DMS53 (cell line): Measurements from ENCODE around the gene RPUSD2.
"Not testable (repeated sequence)": the region's sequence is repeated elsewhere in the genome, so short reads cannot be mapped to it uniquely, and the experiment has no call there.

ENCODE experiments used
- DNase-seq: peaks from one replicate; lab custom pipeline; 2025; lab: John Stamatoyannopoulos, UW

Gene RPUSD2

GRCh38 chr15:40565333-40566238, 3.5 kb upstream of the RPUSD2 start:
- DNase-seq: peak; percentile 67

GRCh38 chr15:40567111-40567510, 2.0 kb upstream of the RPUSD2 start:
- DNase-seq: peak; percentile 58

DNA sequence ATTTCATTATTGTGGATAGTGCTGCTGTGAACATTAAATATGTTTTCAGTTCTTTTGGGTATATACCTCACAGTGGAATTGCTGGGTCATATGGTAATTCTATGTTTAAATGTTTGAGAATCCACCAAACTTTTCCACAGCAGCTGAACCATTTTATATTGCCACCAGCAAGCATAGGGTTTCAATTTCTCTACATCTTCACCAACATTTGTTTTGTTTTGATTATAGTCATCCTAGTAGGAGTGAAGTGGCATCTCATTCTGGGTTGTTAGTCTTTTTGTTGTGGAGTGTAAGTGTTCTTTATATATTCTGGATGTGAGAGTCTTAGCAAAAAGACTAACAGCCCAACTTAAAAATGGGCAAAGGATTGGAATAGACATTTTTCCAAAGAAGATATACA, 6.0 kb downstream of the RPUSD2 start:
- no peak for DNase-seq

- not testable (repeated sequence) for DNase-seq
Observed at GRCh38 chr15:40576914-40577313, 7.8 kb downstream of the RPUSD2 start.

GRCh38 chr15:40578892-40579291, 9.8 kb downstream of the RPUSD2 start:
- DNase-seq: no peak

DNA sequence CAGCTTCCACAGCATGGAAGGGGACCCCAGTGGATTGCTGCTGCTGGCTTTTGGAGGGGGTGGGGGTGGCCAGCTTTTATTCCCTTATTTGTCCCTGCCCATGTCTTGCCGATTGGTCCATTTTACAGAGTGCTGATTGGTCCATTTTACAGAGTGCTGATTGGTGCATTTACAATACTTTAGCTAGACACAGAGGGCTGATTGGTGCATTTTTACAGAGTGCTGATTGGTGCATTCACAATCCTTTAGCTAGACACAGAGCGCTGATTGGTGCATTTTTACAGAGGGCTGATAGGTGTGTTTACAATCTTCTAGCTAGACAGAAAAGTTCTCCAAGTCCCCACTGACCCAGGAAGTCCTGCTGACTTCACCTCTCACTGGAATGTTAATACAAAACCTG, 12.7 kb downstream of the RPUSD2 start:
- peak; percentile 7 for DNase-seq

- peak; percentile 71 for DNase-seq
Observed at GRCh38 chr15:40582726-40583246, 13.7 kb downstream of the RPUSD2 start.

DNA sequence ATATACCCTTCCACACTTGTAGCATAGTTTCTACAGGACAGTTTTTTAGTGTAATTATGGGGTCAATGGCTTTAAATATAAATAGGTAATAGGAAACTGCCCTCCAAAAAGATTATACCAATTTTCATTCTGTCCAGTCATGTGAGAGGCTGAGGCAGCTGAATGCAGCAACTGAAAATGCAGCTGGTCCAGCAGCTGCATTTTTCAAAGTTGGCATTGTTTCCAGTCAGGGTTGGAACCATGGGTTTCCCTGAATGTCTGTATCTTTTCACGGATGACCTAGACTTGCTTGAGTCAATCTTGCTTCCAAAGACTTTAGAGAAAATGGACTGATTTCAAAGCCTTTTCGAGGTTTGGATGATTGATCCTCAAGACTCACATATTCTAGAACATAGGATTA, 15.1 kb downstream of the RPUSD2 start:
- DNase-seq: peak; percentile 57

GRCh38 chr15:40590667-40591050, 21.6 kb downstream of the RPUSD2 start:
- DNase-seq: peak; percentile 63

GRCh38 chr15:40591389-40591788, 22.3 kb downstream of the RPUSD2 start:
- DNase-seq: peak; percentile 49

DNA sequence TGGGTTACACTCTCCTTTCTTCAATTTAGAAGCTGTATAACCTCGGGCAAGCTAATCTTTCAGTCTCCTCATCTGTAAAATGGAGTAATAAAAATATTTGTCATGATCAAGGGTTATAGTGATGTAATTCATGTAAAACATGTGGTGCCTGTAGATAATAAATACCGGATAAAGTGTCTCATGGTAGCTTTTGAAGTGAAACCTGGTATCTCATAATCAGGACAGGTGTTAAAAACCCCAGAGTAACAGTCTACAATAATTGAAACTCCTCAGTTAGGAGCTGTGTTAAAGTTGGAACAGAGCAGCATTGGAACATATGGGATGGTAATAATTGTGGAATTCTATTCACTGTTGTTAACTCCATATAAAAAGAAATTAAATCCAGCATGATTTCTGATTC, 24.1 kb downstream of the RPUSD2 start:
- peak; percentile 46 for DNase-seq

DNA sequence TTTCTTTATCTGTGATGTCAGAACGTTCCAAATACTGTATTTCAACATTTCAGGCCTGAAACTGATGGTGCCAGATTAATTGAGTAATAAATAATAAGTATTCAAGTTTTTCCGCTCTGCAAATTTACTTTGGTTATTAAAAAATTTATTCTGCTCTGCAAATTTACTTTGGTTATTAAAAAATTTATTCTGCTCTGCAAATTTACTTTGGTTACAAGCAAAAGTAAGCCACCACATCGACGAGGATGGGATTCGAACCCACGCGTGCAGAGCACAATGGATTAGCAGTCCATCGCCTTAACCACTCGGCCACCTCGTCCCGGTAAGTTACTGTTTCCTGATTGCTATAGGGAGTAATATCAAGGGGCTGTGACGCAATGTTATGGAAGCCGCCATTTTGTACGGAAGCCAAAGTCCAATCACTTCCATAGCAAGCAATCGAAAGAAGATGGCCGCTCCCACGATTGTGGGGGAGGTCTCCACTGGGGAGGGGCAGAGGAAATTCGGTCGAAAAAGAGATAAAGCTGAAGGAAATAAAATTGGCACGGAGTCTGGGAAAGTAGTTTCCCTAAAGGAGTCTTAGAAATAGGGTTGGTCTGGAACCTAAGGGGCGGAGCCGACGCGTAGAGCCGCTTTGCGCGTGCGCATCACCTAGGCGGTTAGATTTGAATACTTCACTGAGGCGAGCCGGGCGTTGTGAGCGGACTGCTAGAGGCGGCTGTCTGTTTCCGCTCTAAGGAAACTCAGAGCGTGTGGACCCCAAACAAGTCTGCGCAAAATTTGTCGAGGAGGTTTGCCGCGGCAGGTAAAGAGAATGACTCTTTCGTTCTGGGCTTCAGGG, 24.7 kb downstream of the RPUSD2 start, which contains the start of gene KNL1:
Gene KNL1 (plus strand): TSS at position 662 of the 841 bp plus-strand sequence. CDS start 8,683 bp downstream, outside the sequence.
- peak; percentile 92 for DNase-seq

GRCh38 chr15:40594429-40594836, 25.3 kb downstream of the RPUSD2 start:
- DNase-seq: peak; percentile 78

DNA sequence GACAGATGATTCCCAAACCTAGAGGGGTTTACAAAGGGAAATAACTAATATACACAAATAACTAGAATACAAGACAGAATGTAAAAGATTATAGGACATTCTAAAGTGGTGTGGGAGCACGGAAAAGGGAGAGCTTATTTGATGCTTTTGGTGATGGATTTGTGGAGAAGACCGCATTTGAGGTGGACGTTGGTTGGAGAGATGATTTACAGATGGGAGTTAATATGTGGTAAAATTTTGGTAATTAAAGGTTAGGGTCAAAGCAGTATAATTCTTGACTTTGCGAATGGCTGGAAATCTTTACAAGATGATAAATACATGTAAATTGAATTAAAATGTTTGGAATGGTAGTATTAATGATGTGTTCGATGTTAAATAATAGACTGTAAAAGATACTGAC, 26.1 kb downstream of the RPUSD2 start:
- no peak for DNase-seq

DNA sequence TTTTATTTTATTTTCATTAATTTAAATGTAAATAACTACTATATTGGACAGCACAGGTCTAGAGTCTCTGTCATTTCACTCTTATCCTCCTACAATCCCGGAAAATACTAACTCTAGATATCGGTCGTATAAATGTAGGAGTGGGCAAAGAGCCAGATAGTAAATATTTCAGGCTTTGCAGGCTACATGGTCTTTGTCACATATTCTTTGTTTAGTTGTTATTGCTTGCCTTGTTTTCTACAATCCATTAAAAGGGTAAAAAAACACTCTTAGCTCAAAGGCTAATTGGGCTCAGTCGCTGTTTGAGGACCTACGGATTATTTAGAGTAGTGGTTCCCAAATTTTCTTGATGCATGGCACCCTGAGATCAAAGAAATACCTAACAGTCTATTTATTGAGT, 26.7 kb downstream of the RPUSD2 start:
- DNase-seq: no peak

- DNase-seq: no peak
Observed at GRCh38 chr15:40597024-40597423, 27.9 kb downstream of the RPUSD2 start.

- no peak for DNase-seq
Observed at GRCh38 chr15:40598126-40598525, 29.0 kb downstream of the RPUSD2 start.

DNA sequence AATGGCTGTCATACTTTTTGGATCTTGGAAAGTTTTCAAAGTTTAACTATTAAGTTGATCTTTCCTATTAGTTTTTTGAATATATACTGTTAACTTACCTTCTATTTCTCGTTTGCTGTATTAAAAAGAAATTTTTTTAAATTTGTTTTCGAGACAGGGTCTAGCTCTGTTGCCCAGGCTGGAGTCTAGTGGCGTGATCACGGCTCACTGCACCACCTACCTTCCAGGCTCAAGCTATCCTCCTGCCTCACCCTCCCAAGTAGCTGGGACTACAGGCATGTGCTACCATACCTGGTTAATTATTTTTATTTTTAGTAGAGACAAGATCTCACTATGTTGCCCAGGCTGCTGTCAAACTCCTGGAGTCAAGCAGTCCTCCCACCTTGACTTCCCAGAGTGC, 29.6 kb downstream of the RPUSD2 start:
- DNase-seq: no peak

DNA sequence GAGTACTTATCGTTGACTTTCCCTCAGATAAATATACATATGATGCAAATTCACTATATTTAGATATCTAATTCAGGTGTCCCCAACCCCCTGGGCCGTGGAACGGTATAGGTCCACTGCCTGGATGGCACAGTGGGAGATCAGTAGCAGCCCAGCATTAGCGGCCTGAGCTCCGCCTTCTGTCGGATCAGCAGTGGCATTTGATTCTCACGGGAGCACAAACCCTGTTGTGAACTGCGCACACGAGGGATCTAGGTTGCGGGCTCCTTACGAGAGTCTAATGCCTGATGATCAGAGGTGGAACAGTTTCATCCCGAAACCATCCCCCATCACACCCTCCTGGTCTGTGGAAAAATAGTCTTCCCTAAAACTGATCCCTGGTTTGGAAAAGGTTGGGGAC, 31.9 kb downstream of the RPUSD2 start:
- DNase-seq: no peak

- no peak for DNase-seq
Observed at GRCh38 chr15:40603935-40604334, 34.8 kb downstream of the RPUSD2 start.

- DNase-seq: no peak
Observed at GRCh38 chr15:40613080-40613479, 44.0 kb downstream of the RPUSD2 start.

DNA sequence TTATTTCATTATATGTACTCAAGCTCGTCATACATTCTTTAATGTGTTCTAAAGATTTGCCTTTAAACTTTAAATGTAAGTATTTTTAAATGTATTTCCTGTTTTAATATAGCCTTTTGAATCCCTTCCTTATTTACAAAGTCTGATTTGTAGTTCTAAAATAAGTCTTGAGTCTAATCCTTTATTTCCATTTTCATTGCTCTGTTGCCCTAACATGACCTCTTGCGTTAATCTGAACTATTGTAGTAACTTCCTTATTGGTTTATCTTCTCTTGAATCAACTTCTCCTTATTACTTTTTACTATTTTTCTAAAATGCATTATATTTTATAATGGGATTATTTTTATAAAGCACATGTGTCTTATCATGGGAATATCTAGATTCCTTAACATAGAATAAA, 48.9 kb downstream of the RPUSD2 start:
- no peak for DNase-seq

- DNase-seq: no peak
Observed at GRCh38 chr15:40618906-40619305, 49.8 kb downstream of the RPUSD2 start.
